HEK293 (cell line): ENCODE results near the gene RPS6KC1.

Experiments
- BCL11B ChIP-seq: fragments of 450-650 bp; formaldehyde crosslinking; IDR thresholded peaks from 2 replicates; pipeline ENCODE4 v1.5.1; 2016; ENCODE audit warnings: low read depth, missing biosample characterization, missing genetic modification characterization
- HIC1 ChIP-seq: fragments of 450-650 bp; formaldehyde crosslinking; IDR thresholded peaks from 2 replicates; pipeline ENCODE4 v1.5.1; 2016; ENCODE audit warnings: missing biosample characterization, missing genetic modification characterization
- MYNN ChIP-seq: fragments of 450-650 bp; formaldehyde crosslinking; IDR thresholded peaks from 2 replicates; pipeline ENCODE4 v1.5.1; 2016; ENCODE audit warnings: missing biosample characterization, missing genetic modification characterization, borderline replicate concordance
- OSR2 ChIP-seq: fragments of 450-650 bp; formaldehyde crosslinking; IDR thresholded peaks from 2 replicates; pipeline ENCODE4 v1.5.1; 2016; ENCODE audit warnings: missing biosample characterization, missing genetic modification characterization
- PRDM1 ChIP-seq: fragments of 450-650 bp; formaldehyde crosslinking; IDR thresholded peaks from 2 replicates; pipeline ENCODE4; 2016; ENCODE audit warnings: missing biosample characterization, missing genetic modification characterization
- PRDM2 ChIP-seq: fragments of 450-650 bp; formaldehyde crosslinking; IDR thresholded peaks from 2 replicates; pipeline ENCODE4 v1.5.1; 2016; ENCODE audit warnings: missing biosample characterization, missing genetic modification characterization, borderline replicate concordance
- SCRT1 ChIP-seq: fragments of 450-650 bp; formaldehyde crosslinking; IDR thresholded peaks from 2 replicates; pipeline ENCODE4 v1.5.1; 2016; ENCODE audit warnings: missing biosample characterization, missing genetic modification characterization, borderline replicate concordance
- SP7 ChIP-seq: fragments of 450-650 bp; formaldehyde crosslinking; IDR thresholded peaks from 2 replicates; pipeline ENCODE4 v1.5.1; 2016; ENCODE audit warnings: missing biosample characterization, missing genetic modification characterization
- WT1 ChIP-seq: fragments of 450-650 bp; formaldehyde crosslinking; IDR thresholded peaks from 2 replicates; pipeline ENCODE4 v1.5.1; 2016; ENCODE audit warnings: missing biosample characterization, missing genetic modification characterization
- ZBTB17 ChIP-seq: fragments of 450-650 bp; formaldehyde crosslinking; IDR thresholded peaks from 2 replicates; pipeline ENCODE4 v1.5.1; 2016; ENCODE audit warnings: missing biosample characterization, missing genetic modification characterization
- ZNF114 ChIP-seq: fragments of 450-650 bp; formaldehyde crosslinking; IDR thresholded peaks from 2 replicates; pipeline ENCODE4 v1.5.0; 2017; ENCODE audit warnings: missing biosample characterization, missing genetic modification characterization
- ZNF169 ChIP-seq: fragments of 450-650 bp; formaldehyde crosslinking; IDR thresholded peaks from 2 replicates; pipeline ENCODE4 v1.5.1; 2016; ENCODE audit warnings: missing biosample characterization, missing genetic modification characterization
- ZNF2 ChIP-seq: fragments of 450-650 bp; formaldehyde crosslinking; IDR thresholded peaks from 2 replicates; pipeline ENCODE4 v1.5.1; 2016; ENCODE audit warnings: missing biosample characterization, missing genetic modification characterization
- ZNF202 ChIP-seq: fragments of 450-650 bp; formaldehyde crosslinking; IDR thresholded peaks from 2 replicates; pipeline ENCODE4 v1.5.1; 2016; ENCODE audit warnings: missing biosample characterization, missing genetic modification characterization, borderline replicate concordance
- ZNF214 ChIP-seq: fragments of 450-650 bp; formaldehyde crosslinking; IDR thresholded peaks from 2 replicates; pipeline ENCODE4 v1.5.1; 2017; ENCODE audit warnings: missing biosample characterization, mild to moderate bottlenecking, missing genetic modification characterization, borderline replicate concordance
- ZNF223 ChIP-seq: fragments of 450-650 bp; formaldehyde crosslinking; IDR thresholded peaks from 2 replicates; pipeline ENCODE4 v1.5.1; 2016; ENCODE audit warnings: missing biosample characterization, missing genetic modification characterization
- ZNF23 ChIP-seq: fragments of 450-650 bp; formaldehyde crosslinking; IDR thresholded peaks from 2 replicates; pipeline ENCODE4 v1.5.1; 2016; ENCODE audit warnings: missing biosample characterization, missing genetic modification characterization, borderline replicate concordance
- ZNF24 ChIP-seq: fragments of 450-650 bp; formaldehyde crosslinking; IDR thresholded peaks from 2 replicates; pipeline ENCODE4 v1.5.1; 2016; ENCODE audit warnings: missing biosample characterization, missing genetic modification characterization
- ZNF341 ChIP-seq: fragments of 450-650 bp; formaldehyde crosslinking; IDR thresholded peaks from 2 replicates; pipeline ENCODE4; 2016; ENCODE audit warnings: low read depth, missing biosample characterization, missing genetic modification characterization
- ZNF362 ChIP-seq: fragments of 450-650 bp; formaldehyde crosslinking; IDR thresholded peaks from 2 replicates; pipeline ENCODE4 v1.5.1; 2016; ENCODE audit warnings: missing biosample characterization, missing genetic modification characterization
- ZNF366 ChIP-seq: fragments of 450-650 bp; formaldehyde crosslinking; conservative IDR thresholded peaks from 2 replicates; pipeline ENCODE4 v1.5.1; 2016; ENCODE audit warnings: missing biosample characterization, missing genetic modification characterization
- ZNF555 ChIP-seq: fragments of 450-650 bp; formaldehyde crosslinking; conservative IDR thresholded peaks from 2 replicates; pipeline ENCODE4 v1.5.1; 2017; ENCODE audit warnings: missing biosample characterization, mild to moderate bottlenecking, missing genetic modification characterization, inconsistent platforms
- ZNF596 ChIP-seq: fragments of 450-650 bp; IDR thresholded peaks from 2 replicates; pipeline ENCODE4 v1.5.0; 2018; ENCODE audit warnings: missing biosample characterization, mild to moderate bottlenecking, missing genetic modification characterization, moderate library complexity
- ZNF600 ChIP-seq: fragments of 450-650 bp; formaldehyde crosslinking; IDR thresholded peaks from 2 replicates; pipeline ENCODE4 v1.5.1; 2016; ENCODE audit warnings: missing biosample characterization, missing genetic modification characterization
- ZNF623 ChIP-seq: fragments of 450-650 bp; formaldehyde crosslinking; IDR thresholded peaks from 2 replicates; pipeline ENCODE4 v1.5.1; 2016; ENCODE audit warnings: missing biosample characterization, missing genetic modification characterization
- ZNF624 ChIP-seq: fragments of 450-650 bp; formaldehyde crosslinking; IDR thresholded peaks from 2 replicates; pipeline ENCODE4 v1.5.1; 2017; ENCODE audit warnings: missing biosample characterization, missing genetic modification characterization
- ZNF830 ChIP-seq: fragments of 450-650 bp; IDR thresholded peaks from 2 replicates; pipeline ENCODE4 v1.5.0; 2018; ENCODE audit warnings: missing biosample characterization, missing genetic modification characterization, low read depth, mild to moderate bottlenecking, moderate library complexity
- ZSCAN18 ChIP-seq: fragments of 450-650 bp; formaldehyde crosslinking; IDR thresholded peaks from 2 replicates; pipeline ENCODE4 v1.5.1; 2016; ENCODE audit warnings: missing biosample characterization, missing genetic modification characterization
- TF ChIP-seq, protein P1 (sequence below): fragments of 450-650 bp; formaldehyde crosslinking; IDR thresholded peaks from 2 replicates; pipeline ENCODE4 v1.5.1; 2017; ENCODE audit warnings: missing biosample characterization, missing genetic modification characterization

RPS6KC1 gene

GRCh38 chr1:213051127-213051880 is at the start of gene RPS6KC1 (continued):
- no peak for TF ChIP-seq HIC1 (tag by site-specific recombination)
- no peak for TF ChIP-seq ZNF202
- TF ChIP-seq ZNF214 (tag by site-specific recombination): no peak
- TF ChIP-seq SP7 (tag by site-specific recombination): peak; percentile 48; the same call in 1 of the 2 replicates
- no peak for TF ChIP-seq ZNF830 (tag by site-specific recombination)
- TF ChIP-seq, protein P1, sequence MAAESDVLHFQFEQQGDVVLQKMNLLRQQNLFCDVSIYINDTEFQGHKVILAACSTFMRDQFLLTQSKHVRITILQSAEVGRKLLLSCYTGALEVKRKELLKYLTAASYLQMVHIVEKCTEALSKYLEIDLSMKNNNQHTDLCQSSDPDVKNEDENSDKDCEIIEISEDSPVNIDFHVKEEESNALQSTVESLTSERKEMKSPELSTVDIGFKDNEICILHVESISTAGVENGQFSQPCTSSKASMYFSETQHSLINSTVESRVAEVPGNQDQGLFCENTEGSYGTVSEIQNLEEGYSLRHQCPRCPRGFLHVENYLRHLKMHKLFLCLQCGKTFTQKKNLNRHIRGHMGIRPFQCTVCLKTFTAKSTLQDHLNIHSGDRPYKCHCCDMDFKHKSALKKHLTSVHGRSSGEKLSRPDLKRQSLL (tag by site-specific recombination): peak; percentile 96
- TF ChIP-seq PRDM1 (tag by site-specific recombination): peak; percentile 57; the same call in 1 of the 2 replicates
- TF ChIP-seq ZNF623: no peak
- TF ChIP-seq MYNN (tag by site-specific recombination): no peak
- peak; percentile 79 for TF ChIP-seq ZNF341 (tag by site-specific recombination)
- peak; percentile 31; the same call in 1 of the 2 replicates for TF ChIP-seq ZNF2 (tag by site-specific recombination)
- peak; percentile 54; the same call in 1 of the 2 replicates for TF ChIP-seq OSR2 (tag by site-specific recombination)
- 0 out of 2 replicates have a peak, but pooled peaks have one; percentile 13 for TF ChIP-seq ZNF366 (tag by site-specific recombination)
- TF ChIP-seq ZNF624 (tag by site-specific recombination): no peak
- TF ChIP-seq ZNF596: no peak
- TF ChIP-seq ZNF223: no peak
- TF ChIP-seq ZBTB17 (tag by site-specific recombination): peak; percentile 65; the same call in 1 of the 2 replicates
- no peak for TF ChIP-seq PRDM2 (tag by site-specific recombination)
- TF ChIP-seq SCRT1 (tag by site-specific recombination): no peak
- no peak for TF ChIP-seq BCL11B (tag by site-specific recombination)
- no peak for TF ChIP-seq ZNF114 (tag by site-specific recombination)
- no peak for TF ChIP-seq ZNF23 (tag by site-specific recombination)
- TF ChIP-seq ZNF362: no peak
- TF ChIP-seq ZSCAN18 (tag by site-specific recombination): no peak
- no peak for TF ChIP-seq ZNF24
- TF ChIP-seq WT1 (tag by site-specific recombination): no peak
- no peak for TF ChIP-seq ZNF169 (tag by site-specific recombination)
- TF ChIP-seq ZNF600: peak; percentile 74
- TF ChIP-seq ZNF555: no peak
